ENCODE data around the gene CALHM2.

The CALHM2 gene

DNA sequence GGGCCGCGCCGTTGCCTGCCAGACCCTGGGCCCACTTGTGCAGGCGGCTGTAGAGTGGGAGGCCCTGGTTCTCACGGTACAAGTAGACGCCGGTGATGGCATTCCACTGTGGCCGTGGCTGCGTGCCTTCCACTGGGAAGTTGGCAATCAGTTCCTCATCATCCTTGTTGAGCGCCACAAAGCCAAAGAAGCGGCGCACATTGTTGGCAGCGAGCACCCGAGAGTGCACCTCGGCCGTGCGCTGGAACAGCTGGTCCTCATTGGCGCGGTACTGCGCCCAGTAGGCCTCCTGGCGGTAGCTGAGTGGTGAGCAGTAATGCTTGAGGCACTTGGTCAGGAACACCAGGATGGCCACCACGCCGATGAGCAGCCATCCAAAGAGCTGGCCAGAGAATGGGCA lies 5.0 kb downstream of the CALHM2 start:
- no peak for TF ChIP-seq SIN3A (IDR thresholded peaks at IDR 0.05; ENCODE audit: borderline replicate concordance, insufficient read depth, low read length)
- no peak for TF ChIP-seq POLR2AphosphoS5 (IDR thresholded peaks at IDR 0.05; ENCODE audit: low read depth, low read length)
- TF ChIP-seq, protein P1, sequence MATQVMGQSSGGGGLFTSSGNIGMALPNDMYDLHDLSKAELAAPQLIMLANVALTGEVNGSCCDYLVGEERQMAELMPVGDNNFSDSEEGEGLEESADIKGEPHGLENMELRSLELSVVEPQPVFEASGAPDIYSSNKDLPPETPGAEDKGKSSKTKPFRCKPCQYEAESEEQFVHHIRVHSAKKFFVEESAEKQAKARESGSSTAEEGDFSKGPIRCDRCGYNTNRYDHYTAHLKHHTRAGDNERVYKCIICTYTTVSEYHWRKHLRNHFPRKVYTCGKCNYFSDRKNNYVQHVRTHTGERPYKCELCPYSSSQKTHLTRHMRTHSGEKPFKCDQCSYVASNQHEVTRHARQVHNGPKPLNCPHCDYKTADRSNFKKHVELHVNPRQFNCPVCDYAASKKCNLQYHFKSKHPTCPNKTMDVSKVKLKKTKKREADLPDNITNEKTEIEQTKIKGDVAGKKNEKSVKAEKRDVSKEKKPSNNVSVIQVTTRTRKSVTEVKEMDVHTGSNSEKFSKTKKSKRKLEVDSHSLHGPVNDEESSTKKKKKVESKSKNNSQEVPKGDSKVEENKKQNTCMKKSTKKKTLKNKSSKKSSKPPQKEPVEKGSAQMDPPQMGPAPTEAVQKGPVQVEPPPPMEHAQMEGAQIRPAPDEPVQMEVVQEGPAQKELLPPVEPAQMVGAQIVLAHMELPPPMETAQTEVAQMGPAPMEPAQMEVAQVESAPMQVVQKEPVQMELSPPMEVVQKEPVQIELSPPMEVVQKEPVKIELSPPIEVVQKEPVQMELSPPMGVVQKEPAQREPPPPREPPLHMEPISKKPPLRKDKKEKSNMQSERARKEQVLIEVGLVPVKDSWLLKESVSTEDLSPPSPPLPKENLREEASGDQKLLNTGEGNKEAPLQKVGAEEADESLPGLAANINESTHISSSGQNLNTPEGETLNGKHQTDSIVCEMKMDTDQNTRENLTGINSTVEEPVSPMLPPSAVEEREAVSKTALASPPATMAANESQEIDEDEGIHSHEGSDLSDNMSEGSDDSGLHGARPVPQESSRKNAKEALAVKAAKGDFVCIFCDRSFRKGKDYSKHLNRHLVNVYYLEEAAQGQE (IDR thresholded peaks at IDR 0.05; ENCODE audit: insufficient read depth in 1 of 2, low read depth in 2 of 2, low read length in 2 of 2), result no peak
- TF ChIP-seq TAF1 (IDR thresholded peaks at IDR 0.05; ENCODE audit: borderline replicate concordance, insufficient read depth, low read length), result no peak
- no peak for TF ChIP-seq FOXP2 (optimal IDR thresholded peaks at IDR 0.05; ENCODE audit: borderline replicate concordance, extremely low read depth, extremely low read length, insufficient read depth)

DNA sequence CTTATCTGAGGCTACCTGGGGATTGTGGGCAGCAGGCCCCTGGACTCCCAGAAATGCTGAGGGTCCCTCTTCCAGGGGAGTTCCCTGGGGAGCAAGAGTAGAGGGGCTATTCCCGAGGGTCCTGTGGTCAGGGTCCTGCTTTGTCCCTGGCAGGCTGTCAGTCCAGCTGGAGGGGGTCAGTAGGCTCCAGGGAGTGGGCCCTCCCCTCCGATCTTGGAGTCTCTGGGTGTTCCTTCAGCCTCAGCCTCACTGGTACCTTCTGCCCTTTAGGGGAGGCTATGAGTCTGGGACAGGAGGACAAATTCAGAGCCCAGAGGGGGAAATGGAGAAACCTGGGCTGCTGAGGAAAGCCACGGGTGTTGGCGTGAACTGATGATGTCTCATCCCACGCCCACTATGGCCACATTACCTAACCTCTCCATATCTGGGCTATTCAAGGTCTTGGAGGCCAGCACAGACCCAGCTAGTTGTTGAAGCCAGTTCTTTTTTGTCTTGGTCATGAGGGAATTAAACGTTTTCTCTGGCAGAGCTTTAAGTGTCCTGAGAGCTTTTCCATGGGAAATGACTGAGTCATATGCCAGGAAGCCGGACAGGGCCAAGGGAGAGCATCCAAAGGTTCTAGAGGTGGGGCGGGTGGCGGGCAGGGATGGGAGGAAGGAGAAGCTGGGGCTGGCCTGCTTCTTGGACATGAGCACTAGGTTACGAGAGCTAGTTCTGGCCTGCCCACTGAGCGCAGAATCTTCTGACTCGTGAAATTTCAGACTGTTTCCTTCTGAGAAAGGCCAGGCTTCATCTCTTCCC lies 6.2 kb downstream of the CALHM2 start:
- TF ChIP-seq, protein P1 (IDR thresholded peaks at IDR 0.05; ENCODE audit: insufficient read depth in 1 of 2, low read depth in 2 of 2, low read length in 2 of 2), result no peak
- no peak for TF ChIP-seq POLR2AphosphoS5 (IDR thresholded peaks at IDR 0.05; ENCODE audit: low read depth, low read length)
- no peak for TF ChIP-seq SIN3A (IDR thresholded peaks at IDR 0.05; ENCODE audit: borderline replicate concordance, insufficient read depth, low read length)
- TF ChIP-seq TAF1 (IDR thresholded peaks at IDR 0.05; ENCODE audit: borderline replicate concordance, insufficient read depth, low read length), result no peak
- TF ChIP-seq FOXP2 (optimal IDR thresholded peaks at IDR 0.05; ENCODE audit: borderline replicate concordance, extremely low read depth, extremely low read length, insufficient read depth), result no peak

DNA sequence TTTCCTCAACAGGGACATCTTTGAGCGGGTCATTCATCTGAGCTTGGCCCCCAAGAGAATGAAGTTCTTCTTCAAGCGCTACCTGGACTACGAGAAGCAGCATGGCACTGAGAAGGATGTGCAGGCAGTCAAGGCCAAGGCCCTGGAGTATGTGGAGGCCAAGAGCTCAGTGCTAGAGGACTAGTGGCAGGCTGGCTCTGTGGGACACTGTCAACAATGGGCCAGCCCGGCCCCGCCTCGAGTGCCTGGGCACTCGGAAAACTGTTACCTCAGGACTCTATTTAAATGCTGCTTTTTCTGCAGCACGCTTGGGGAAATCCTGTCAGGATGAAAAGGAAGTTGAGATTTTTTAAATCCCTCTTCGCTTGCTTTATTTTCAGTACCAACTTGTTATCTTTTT lies 6.8 kb downstream of the CALHM2 start:
- TF ChIP-seq, protein P1 (IDR thresholded peaks at IDR 0.05; ENCODE audit: insufficient read depth in 1 of 2, low read depth in 2 of 2, low read length in 2 of 2), result no peak
- TF ChIP-seq TAF1 (IDR thresholded peaks at IDR 0.05; ENCODE audit: borderline replicate concordance, insufficient read depth, low read length), result no peak
- no peak for TF ChIP-seq POLR2AphosphoS5 (IDR thresholded peaks at IDR 0.05; ENCODE audit: low read depth, low read length)
- no peak for TF ChIP-seq SIN3A (IDR thresholded peaks at IDR 0.05; ENCODE audit: borderline replicate concordance, insufficient read depth, low read length)
- TF ChIP-seq FOXP2 (optimal IDR thresholded peaks at IDR 0.05; ENCODE audit: borderline replicate concordance, extremely low read depth, extremely low read length, insufficient read depth), result no peak

GRCh38 chr10:103444478-103444877 lies 7.7 kb downstream of the CALHM2 start:
- TF ChIP-seq FOXP2 (optimal IDR thresholded peaks at IDR 0.05; ENCODE audit: borderline replicate concordance, extremely low read depth, extremely low read length, insufficient read depth) (no peak), SIN3A (IDR thresholded peaks at IDR 0.05; ENCODE audit: borderline replicate concordance, insufficient read depth, low read length) (no peak), TAF1 (IDR thresholded peaks at IDR 0.05; ENCODE audit: borderline replicate concordance, insufficient read depth, low read length) (no peak)

DNA sequence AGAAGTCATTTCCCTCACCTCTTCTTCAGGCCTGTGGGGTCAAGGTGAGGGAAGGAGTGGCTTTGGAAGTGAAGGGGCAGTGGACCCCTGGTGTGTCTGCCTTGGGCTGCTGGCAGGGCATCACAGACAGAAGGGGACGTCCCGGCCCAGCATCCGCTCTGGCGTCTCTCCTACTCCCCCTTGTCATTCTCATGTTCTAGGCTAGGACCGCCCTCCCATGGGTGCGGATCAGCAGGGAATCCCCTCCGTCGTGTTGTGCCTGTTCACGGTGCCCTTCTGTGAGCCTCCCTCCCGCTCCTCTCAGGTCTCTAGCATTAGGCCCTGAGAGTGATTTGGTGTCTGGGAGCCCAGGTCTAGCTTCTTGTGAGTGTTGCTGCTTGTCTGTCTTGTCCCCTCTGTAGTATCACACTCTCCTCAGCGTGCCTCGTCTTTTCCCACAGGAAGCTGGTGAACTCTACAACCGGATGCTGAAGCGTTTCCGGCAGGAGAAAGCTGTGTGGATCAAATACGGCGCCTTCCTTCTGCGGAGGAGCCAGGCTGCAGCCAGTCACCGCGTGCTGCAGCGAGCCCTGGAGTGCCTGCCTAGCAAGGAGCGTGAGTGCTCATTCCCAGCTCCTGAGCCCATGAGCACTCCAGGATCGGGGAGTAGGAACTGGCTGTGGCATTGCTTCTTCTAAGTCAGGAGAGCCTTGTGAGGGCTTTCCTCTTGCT lies 8.5 kb downstream of the CALHM2 start:
- TF ChIP-seq, protein P1 (IDR thresholded peaks at IDR 0.05; ENCODE audit: insufficient read depth in 1 of 2, low read depth in 2 of 2, low read length in 2 of 2), result no peak
- no peak for TF ChIP-seq FOXP2 (optimal IDR thresholded peaks at IDR 0.05; ENCODE audit: borderline replicate concordance, extremely low read depth, extremely low read length, insufficient read depth)
